Smooth muscle cell (in vitro differentiated cells): ENCODE results near the gene PLEKHO2. TPM values are rescaled to one million over a fixed set of nuclear protein-coding genes. Genes with fewer than 3 reads are reported as not detected.
A peak's percentile ranks its signal among the peaks of the same experiment; 100 is the strongest.

Experiments used
- DNase-seq: peaks from one replicate; lab custom pipeline; 2025; ENCODE audit not compliant: unreplicated experiment; lab: John Stamatoyannopoulos, UW
- H2AFZ ChIP-seq: fragments of 200-600 bp; sonication (generic); 2 replicates; pipeline ENCODE4 v1.6.0; 2016; ENCODE audit warnings: antibody characterized with exemption, low read depth, mild to moderate bottlenecking
- H3F3A ChIP-seq: fragments of 200-600 bp; sonication (generic); 2 replicates; pipeline ENCODE4 v1.6.0; 2017; ENCODE audit warnings: antibody characterized with exemption, low read depth
- H3K27ac ChIP-seq: fragments of 200-600 bp; sonication (generic); 2 replicates; pipeline ENCODE4 v1.5.1; 2016; ENCODE audit warnings: low read depth, mild to moderate bottlenecking
- H3K27me3 ChIP-seq: fragments of 200-600 bp; sonication (generic); 2 replicates; pipeline ENCODE4 v1.6.1; 2016; ENCODE audit warnings: low read depth, mild to moderate bottlenecking
- H3K36me3 ChIP-seq: fragments of 200-600 bp; sonication (generic); 2 replicates; pipeline ENCODE4 v1.5.1; 2016; ENCODE audit warnings: low read depth
- H3K4me1 ChIP-seq: fragments of 200-600 bp; sonication (generic); 2 replicates; pipeline ENCODE4 v1.5.1; 2016; ENCODE audit warnings: low read depth
- H3K4me2 ChIP-seq: fragments of 200-600 bp; sonication (generic); 2 replicates; pipeline ENCODE4 v1.6.0; 2016; ENCODE audit warnings: mild to moderate bottlenecking
- H3K4me3 ChIP-seq: fragments of 200-600 bp; sonication (generic); 2 replicates; pipeline ENCODE4 v1.5.1; 2016; ENCODE audit warnings: mild to moderate bottlenecking
- H3K79me2 ChIP-seq: fragments of 200-600 bp; sonication (generic); 2 replicates; pipeline ENCODE4 v1.6.0; 2016; ENCODE audit warnings: low read depth, mild to moderate bottlenecking
- H3K9ac ChIP-seq: fragments of 200-600 bp; sonication (generic); 2 replicates; pipeline ENCODE4 v1.6.0; 2016; ENCODE audit warnings: low read depth
- H3K9me3 ChIP-seq: fragments of 200-600 bp; sonication (generic); replicated peaks from 2 replicates; pipeline ENCODE4 v1.5.1; 2016; ENCODE audit warnings: low read depth
- H4K20me1 ChIP-seq: fragments of 200-600 bp; sonication (generic); 2 replicates; pipeline ENCODE4 v1.6.0; 2016; ENCODE audit warnings: low read depth
- WGBS: methylation state at CpG from one replicate; pipeline ENCODE4 v1.1.7; 2016; ENCODE audit warnings: low lambda C conversion rate; 5-methylcytosine and 5-hydroxymethylcytosine counted together
- polyA plus RNA-seq: library from polyadenylated mRNA; unstranded; fragments of >200 nt; fragmentation: Nextera tagmentation; extraction: Ambion mirVana; gene quantifications from 2 replicates; pipeline ENCODE4 v1.2.1, GENCODE V29; 2016
- total RNA-seq: library from RNA; depleted of rRNA; stranded (reverse); fragments of >200 nt; gene quantifications from 2 replicates; pipeline ENCODE4 v1.2.3, GENCODE V29; 2014
- TF ChIP-seq, protein P1 (sequence below): fragments of 200-600 bp; sonication (generic); IDR thresholded peaks from 2 replicates; pipeline ENCODE4 v1.5.1; 2017; ENCODE audit warnings: borderline replicate concordance, mild to moderate bottlenecking, antibody characterized with exemption; ENCODE audit not compliant: insufficient read depth, poor library complexity, severe bottlenecking

Gene PLEKHO2
- total and polyA plus RNA-seq, 2 experiments from 2014 or later, result 7.9 to 16.3 TPM

- no peak overlapping the region for H3K4me2 ChIP-seq
- H3K9ac ChIP-seq, result no peak overlapping the region
- H3K4me1 ChIP-seq, result peaks cover 36% of the 10 kb centered on the region
- no peak for DNase-seq
- H3K4me3 ChIP-seq, result no peak overlapping the region
- no peaks in the 10 kb centered on the region for H3K27me3 ChIP-seq
- H3K27ac ChIP-seq, result no peak overlapping the region
- peaks cover 80% of the 10 kb centered on the region for H4K20me1 ChIP-seq
- no peaks in the 10 kb centered on the region for H3K9me3 ChIP-seq
- peaks cover 18% of the 10 kb centered on the region for H3F3A ChIP-seq
- no peak overlapping the region for H2AFZ ChIP-seq
- peaks cover 70% of the 10 kb centered on the region for H3K79me2 ChIP-seq
- WGBS, result 93% methylated on average over 8 of the region's 8 CpGs
- TF ChIP-seq, protein P1, sequence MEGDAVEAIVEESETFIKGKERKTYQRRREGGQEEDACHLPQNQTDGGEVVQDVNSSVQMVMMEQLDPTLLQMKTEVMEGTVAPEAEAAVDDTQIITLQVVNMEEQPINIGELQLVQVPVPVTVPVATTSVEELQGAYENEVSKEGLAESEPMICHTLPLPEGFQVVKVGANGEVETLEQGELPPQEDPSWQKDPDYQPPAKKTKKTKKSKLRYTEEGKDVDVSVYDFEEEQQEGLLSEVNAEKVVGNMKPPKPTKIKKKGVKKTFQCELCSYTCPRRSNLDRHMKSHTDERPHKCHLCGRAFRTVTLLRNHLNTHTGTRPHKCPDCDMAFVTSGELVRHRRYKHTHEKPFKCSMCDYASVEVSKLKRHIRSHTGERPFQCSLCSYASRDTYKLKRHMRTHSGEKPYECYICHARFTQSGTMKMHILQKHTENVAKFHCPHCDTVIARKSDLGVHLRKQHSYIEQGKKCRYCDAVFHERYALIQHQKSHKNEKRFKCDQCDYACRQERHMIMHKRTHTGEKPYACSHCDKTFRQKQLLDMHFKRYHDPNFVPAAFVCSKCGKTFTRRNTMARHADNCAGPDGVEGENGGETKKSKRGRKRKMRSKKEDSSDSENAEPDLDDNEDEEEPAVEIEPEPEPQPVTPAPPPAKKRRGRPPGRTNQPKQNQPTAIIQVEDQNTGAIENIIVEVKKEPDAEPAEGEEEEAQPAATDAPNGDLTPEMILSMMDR, result no peak
- no peaks in the 10 kb centered on the region for H3K36me3 ChIP-seq
Observed at GRCh38 chr15:64847876-64848716, 6.4 kb downstream of the PLEKHO2 start.

GRCh38 chr15:64850778-64851502 lies 9.2 kb downstream of the PLEKHO2 start:
- no peaks in the 10 kb centered on the region for H3K36me3 ChIP-seq
- TF ChIP-seq, protein P1, result no peak
- no peaks in the 10 kb centered on the region for H3K9me3 ChIP-seq
- peak overlapping the region; percentile 65 for H3K27ac ChIP-seq
- H3K27me3 ChIP-seq, result no peaks in the 10 kb centered on the region
- peaks cover 50% of the 10 kb centered on the region for H3K79me2 ChIP-seq
- H4K20me1 ChIP-seq, result peaks cover 57% of the 10 kb centered on the region
- H3F3A ChIP-seq, result peaks cover 21% of the 10 kb centered on the region
- no peak overlapping the region for H3K4me3 ChIP-seq
- no peak overlapping the region for H2AFZ ChIP-seq
- peaks cover 14% of the 10 kb centered on the region for H3K4me1 ChIP-seq
- peak overlapping the region; percentile 52 for H3K4me2 ChIP-seq
- 82% methylated on average over 4 of the region's 4 CpGs for WGBS
- peak overlapping the region; percentile 18 for H3K9ac ChIP-seq
- no peak for DNase-seq

GRCh38 chr15:64851503-64851840 lies 9.8 kb downstream of the PLEKHO2 start:
- Histone ChIP-seq H3K4me1 (peaks cover 19% of the 10 kb centered on the region), H3K4me3 (no peak overlapping the region), H3K9ac (no peak overlapping the region), H3K9me3 (no peaks in the 10 kb centered on the region), H3F3A (peaks cover 21% of the 10 kb centered on the region), H3K4me2 (peak overlapping the region; percentile 52), H3K36me3 (no peaks in the 10 kb centered on the region), H3K27ac (peak overlapping the region; percentile 65), H2AFZ (no peak overlapping the region), H4K20me1 (peaks cover 52% of the 10 kb centered on the region), H3K79me2 (peaks cover 44% of the 10 kb centered on the region), H3K27me3 (no peaks in the 10 kb centered on the region)
- WGBS, result 18% methylated on average over 6 of the region's 6 CpGs
- TF ChIP-seq, protein P1, result no peak
- DNase-seq, result no peak
